ENCODE data around the gene HDGF. TPM values are rescaled to one million over a fixed set of nuclear protein-coding genes. Genes with fewer than 3 reads are reported as not detected.
"Not testable (repeated sequence)": the region's sequence is repeated elsewhere in the genome, so short reads cannot be mapped to it uniquely, and the experiment has no call there.

Gene HDGF
- total RNA-seq, 2 experiments from 2014 or later: 282 to 283 TPM

DNA sequence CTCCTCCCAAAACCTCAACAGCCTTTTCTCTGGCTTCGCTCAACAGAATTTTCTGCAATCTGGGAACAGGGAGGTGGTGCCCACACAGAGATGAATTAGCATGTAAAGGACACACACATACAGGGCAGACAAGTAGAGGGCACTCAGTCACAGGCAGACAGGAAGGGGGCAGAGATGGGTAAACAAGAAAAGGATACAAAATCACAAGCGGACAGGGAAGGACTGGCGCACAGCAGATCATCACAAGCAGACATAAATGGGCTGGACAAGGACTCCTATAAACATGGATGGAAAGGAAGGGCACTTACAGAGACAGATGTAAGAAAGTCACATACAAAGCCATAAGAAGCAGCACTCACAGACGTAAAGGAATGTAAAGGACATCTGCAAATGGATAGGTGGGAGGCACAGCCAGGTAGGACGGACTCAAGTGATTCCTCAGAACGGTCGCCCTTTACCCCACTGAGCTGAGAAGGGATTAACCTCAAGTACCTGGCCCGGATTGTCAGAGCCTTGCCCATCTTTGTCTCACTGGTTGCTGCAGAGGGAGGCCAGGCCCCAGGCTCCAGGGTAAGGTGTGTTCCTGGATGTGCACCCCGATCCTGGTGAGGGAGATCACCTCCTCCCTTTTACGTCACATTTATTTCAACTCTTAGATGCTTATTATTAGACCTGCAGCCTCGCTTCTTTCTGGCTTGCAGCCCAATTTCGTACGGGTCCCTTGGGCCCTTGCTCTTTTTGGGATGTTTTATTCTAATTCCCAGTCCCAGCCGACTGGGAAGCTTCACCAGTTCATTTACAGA is 15.0 kb upstream of the HDGF start:
- Mint-ChIP-seq H3K27me3 (ENCODE audit: low read depth) (no peaks in the 10 kb centered on the region), H3K36me3 (ENCODE audit: low read depth) (peaks cover 22% of the 10 kb centered on the region), H3K4me3 (no peak overlapping the region), H3K4me1 (ENCODE audit: low read depth) (peaks cover 36% of the 10 kb centered on the region), H3K9me3 (no peaks in the 10 kb centered on the region), H3K27ac (no peak overlapping the region)
- CTCF ChIA-PET: interaction anchor here (0.8 to 8.7 kb wide), 3 partner anchors 25 to 62 kb away, joined by 3 to 124 read pairs (median 3); partner anchors contain the start of genes ISG20L2, METTL25B and MRPL24
- intact Hi-C loops (cut with micrococcal nuclease): loop anchor here (1.0 to 2.0 kb wide), 10 partner anchors 15 to 428 kb away; partner anchors contain the start of genes CCT3, ETV3, HDGF and ISG20L2
- DNase-seq: peak; percentile 33

DNA sequence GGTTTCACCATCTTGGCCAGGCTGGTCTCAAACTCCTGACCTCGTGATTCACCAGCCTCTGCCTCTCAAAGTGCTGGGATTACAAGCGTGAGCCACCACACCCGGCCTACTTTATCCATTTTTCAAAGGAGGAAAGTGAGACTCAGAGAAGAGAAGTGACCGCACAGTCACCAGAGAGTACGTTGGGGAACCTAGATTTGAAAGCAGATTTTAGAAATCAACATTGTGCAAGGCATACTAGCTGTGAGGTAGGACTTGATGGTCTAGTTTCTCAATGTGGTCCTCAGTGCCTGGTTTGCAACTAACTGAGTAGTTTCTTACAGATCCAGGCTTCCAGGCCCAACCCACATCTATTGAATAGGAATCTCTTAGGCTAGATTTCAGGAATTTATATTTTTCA is 14.2 kb upstream of the HDGF start:
- H3K4me1 Mint-ChIP-seq (ENCODE audit: low read depth): peaks cover 28% of the 10 kb centered on the region
- intact Hi-C loops (cut with micrococcal nuclease): loop anchor here (2.0 kb wide), 2 partner anchors 373 to 427 kb away; partner anchors contain the start of genes CCT3, ETV3 and TSACC
- H3K36me3 Mint-ChIP-seq (ENCODE audit: low read depth): peaks cover 14% of the 10 kb centered on the region
- no peak for DNase-seq
- no peak overlapping the region for H3K27ac Mint-ChIP-seq
- H3K9me3 Mint-ChIP-seq: no peaks in the 10 kb centered on the region
- H3K4me3 Mint-ChIP-seq: no peak overlapping the region
- CTCF ChIA-PET: interaction anchor here (0.5 to 8.7 kb wide), 2 partner anchors 39 to 310 kb away, joined by 6 to 124 read pairs; partner anchors contain the start of genes ISG20L2 and METTL25B
- H3K27me3 Mint-ChIP-seq (ENCODE audit: low read depth): no peaks in the 10 kb centered on the region

DNA sequence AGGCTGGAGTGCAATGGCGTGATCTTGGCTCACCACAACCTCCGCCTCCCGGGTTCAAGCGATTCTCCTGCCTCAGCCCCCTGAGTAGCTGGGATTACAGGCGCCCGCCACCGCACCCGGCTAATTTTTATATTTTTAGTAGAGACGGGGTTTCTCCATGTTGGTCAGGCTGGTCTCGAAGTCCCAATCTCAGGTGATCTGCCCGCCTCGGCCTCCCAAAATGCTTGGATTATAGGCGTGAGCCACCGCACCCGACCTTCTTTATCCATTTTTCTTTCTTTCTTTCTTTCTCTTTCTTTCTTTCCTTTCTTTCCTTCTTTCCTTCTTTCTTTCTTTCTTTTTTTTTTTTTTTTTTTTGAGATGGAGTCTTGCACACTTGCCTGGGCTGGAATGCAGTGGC is 13.7 kb upstream of the HDGF start:
- CTCF ChIA-PET: interaction anchor here (8.7 kb wide), 1 partner anchor 38 kb away, joined by 124 read pairs; the partner anchor contains the start of genes ISG20L2 and METTL25B

DNA sequence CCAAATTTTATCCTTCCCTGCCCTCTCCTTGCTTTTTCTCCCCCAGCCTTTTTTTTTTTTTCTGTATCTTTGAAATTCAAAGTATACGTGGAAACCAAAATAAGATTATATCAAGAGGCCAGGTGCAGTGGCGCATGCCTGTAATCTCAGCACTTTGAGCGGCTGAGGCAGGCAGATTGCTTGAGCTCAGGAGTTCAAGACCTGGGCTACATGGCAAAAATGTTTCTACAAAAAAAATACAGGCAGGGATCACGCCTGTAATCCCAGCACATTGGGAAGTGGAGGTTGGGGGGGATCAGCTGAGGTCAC is 9.3 kb upstream of the HDGF start:
- no peak for DNase-seq
- intact Hi-C loops (cut with micrococcal nuclease): no loop called here
- Mint-ChIP-seq H3K4me3 (no peak overlapping the region), H3K27ac (no peak overlapping the region), H3K4me1 (ENCODE audit: low read depth) (no peaks in the 10 kb centered on the region), H3K27me3 (ENCODE audit: low read depth) (no peaks in the 10 kb centered on the region), H3K36me3 (ENCODE audit: low read depth) (no peaks in the 10 kb centered on the region), H3K9me3 (no peaks in the 10 kb centered on the region)
- CTCF ChIA-PET: interaction anchor here (0.8 to 1.5 kb wide), 3 partner anchors 9 to 34 kb away, joined by 3 to 7 read pairs (median 6); partner anchors contain the start of gene MRPL24

More for the DNA sequence above, 13.7 kb upstream of the HDGF start:
- H3K4me1 Mint-ChIP-seq (ENCODE audit: low read depth): peaks cover 23% of the 10 kb centered on the region
- H3K27me3 Mint-ChIP-seq (ENCODE audit: low read depth); H3K27ac Mint-ChIP-seq; H3K9me3 Mint-ChIP-seq; intact Hi-C loops (cut with micrococcal nuclease); H3K4me3 Mint-ChIP-seq; DNase-seq: not testable (repeated sequence)
- peaks cover 12% of the 10 kb centered on the region for H3K36me3 Mint-ChIP-seq (ENCODE audit: low read depth)

DNA sequence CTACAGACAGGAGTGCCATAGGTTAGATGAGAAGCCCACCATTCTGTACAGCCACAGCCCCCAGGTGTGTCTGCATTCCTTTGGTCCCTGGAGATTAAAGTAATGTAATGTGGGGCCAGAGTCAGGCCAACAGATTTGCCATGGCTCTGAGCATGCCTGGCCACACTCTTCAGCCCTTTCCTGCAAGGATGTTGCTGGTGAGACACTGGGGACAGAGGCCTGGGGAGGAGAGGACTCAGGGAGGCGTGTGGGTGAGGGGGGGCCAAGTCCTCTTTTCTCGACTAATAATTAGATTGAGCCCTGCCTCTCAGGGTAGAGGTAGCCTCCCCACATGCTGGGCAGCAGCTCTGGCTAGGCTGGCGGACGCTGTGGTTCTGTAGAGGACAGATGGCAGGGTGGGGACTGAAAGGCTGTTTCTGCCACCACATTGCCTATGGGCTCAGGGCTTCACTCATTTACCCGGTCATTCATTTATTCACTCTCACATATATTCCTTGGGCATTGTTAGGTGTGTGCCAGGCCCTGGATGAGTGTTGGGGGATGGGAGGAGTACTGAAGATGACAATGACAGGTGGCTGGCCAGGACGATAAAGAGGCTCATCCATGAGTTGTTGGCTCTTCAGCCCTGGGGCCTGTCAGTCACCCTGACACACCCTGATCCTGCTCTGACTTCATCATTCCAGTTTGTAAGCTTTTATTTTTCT is 8.8 kb upstream of the HDGF start:
- CTCF ChIA-PET: interaction anchor here (1.3 to 1.5 kb wide), 2 partner anchors 8 to 34 kb away, joined by 6 to 7 read pairs; no protein-coding TSS in a partner anchor
- Mint-ChIP-seq H3K27me3 (ENCODE audit: low read depth) (no peaks in the 10 kb centered on the region), H3K36me3 (ENCODE audit: low read depth) (no peaks in the 10 kb centered on the region), H3K4me3 (no peak overlapping the region), H3K4me1 (ENCODE audit: low read depth) (no peaks in the 10 kb centered on the region), H3K9me3 (no peaks in the 10 kb centered on the region), H3K27ac (no peak overlapping the region)
- intact Hi-C loops (cut with micrococcal nuclease): no loop called here
- no peak for DNase-seq

DNA sequence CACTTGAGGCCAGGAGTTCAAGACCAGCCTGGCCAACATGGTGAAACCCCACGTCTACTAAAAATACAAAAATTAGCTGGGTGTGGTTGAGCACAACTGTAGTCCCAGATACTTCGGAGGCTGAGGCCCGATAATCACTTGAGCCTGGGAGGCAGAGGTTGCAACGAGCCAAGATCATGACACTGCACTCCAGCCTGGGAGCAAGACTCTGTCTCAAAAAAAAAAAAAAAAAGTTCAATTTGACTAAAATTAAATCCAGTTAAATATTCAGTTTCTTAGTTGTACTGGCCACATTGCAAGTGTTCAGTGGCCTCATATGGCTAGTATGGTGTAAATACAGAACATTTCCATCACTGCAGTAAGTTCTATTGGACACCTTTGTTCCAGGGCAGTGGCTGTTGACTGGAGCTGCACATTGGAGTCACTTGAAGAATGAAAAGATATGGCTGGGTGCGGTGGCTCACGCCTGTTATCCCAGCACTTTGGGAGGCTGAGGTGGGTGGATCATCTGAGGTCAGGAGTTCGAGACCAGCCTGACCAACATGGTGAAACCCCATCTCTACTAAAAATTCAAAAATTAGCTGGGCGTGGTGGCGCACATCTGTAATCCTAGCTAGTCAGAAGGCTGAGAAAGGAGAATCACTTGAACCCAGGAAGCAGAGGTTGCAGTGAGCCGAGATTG is 6.2 kb upstream of the HDGF start:
- DNase-seq; H3K9me3 Mint-ChIP-seq; H3K27me3 Mint-ChIP-seq (ENCODE audit: low read depth); H3K27ac Mint-ChIP-seq; H3K4me3 Mint-ChIP-seq; H3K36me3 Mint-ChIP-seq (ENCODE audit: low read depth); H3K4me1 Mint-ChIP-seq (ENCODE audit: low read depth); intact Hi-C loops (cut with micrococcal nuclease): not testable (repeated sequence)
- CTCF ChIA-PET: interaction anchor here (0.6 to 2.1 kb wide), 2 partner anchors 15 to 68 kb away, joined by 3 to 7 read pairs; no protein-coding TSS in a partner anchor

DNA sequence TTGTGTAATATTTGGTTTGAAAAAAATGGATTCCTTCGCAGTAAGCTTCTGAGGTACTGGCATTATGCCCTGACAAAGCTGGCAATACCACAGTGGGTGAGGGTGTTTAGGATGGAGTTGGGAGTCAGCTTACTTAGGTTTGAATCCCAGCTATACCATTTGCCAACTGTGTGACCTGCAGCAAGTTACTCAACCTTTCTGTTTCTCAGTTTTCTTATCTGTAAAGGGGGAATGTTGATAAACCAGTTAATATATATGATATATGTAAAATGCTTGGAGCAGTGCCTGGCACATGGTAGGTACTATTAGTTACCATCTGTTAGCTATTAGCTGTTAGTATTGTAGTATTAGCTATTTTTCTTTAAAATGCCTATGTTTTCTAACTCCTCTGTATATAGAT is 4.9 kb upstream of the HDGF start:
- no peaks in the 10 kb centered on the region for H3K27me3 Mint-ChIP-seq (ENCODE audit: low read depth)
- H3K36me3 Mint-ChIP-seq (ENCODE audit: low read depth): no peaks in the 10 kb centered on the region
- H3K9me3 Mint-ChIP-seq: no peaks in the 10 kb centered on the region
- DNase-seq: no peak
- H3K27ac Mint-ChIP-seq: no peak overlapping the region
- CTCF ChIA-PET: interaction anchor here (0.5 to 2.1 kb wide), 10 partner anchors 9 to 288 kb away, joined by 3 to 9 read pairs (median 4); no protein-coding TSS in a partner anchor
- H3K4me3 Mint-ChIP-seq: no peak overlapping the region
- H3K4me1 Mint-ChIP-seq (ENCODE audit: low read depth): peaks cover 8% of the 10 kb centered on the region
- intact Hi-C loops (cut with micrococcal nuclease): no loop called here

DNA sequence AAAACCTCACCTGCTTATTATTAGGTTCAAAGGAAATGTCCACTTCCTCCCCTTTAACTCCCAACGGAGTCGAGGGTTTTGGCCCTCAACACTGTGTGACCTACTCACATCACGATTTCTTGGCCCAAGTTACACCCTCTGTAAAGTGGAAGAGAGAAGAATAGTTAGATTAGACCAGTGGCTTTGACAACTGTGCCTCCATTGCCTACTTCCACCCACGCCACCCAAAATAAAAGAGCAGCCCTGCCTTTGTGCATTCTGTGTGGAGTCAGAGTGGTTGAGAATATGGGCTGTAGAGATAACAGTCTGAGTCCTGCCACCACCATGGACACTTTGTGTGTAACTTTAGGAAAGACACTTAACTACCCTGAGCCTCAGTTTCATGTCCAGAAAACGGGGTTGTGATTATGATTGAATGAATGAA is 4.1 kb upstream of the HDGF start:
- CTCF ChIA-PET: interaction anchor here (1.0 to 2.1 kb wide), 4 partner anchors 49 to 104 kb away, joined by 3 to 7 read pairs (median 3); no protein-coding TSS in a partner anchor
- intact Hi-C loops (cut with micrococcal nuclease): no loop called here
- peaks cover 1% of the 10 kb centered on the region for H3K36me3 Mint-ChIP-seq (ENCODE audit: low read depth)
- H3K4me1 Mint-ChIP-seq (ENCODE audit: low read depth): peaks cover 8% of the 10 kb centered on the region
- H3K4me3 Mint-ChIP-seq: no peak overlapping the region
- no peak for DNase-seq
- no peaks in the 10 kb centered on the region for H3K27me3 Mint-ChIP-seq (ENCODE audit: low read depth)
- no peak overlapping the region for H3K27ac Mint-ChIP-seq
- no peaks in the 10 kb centered on the region for H3K9me3 Mint-ChIP-seq

DNA sequence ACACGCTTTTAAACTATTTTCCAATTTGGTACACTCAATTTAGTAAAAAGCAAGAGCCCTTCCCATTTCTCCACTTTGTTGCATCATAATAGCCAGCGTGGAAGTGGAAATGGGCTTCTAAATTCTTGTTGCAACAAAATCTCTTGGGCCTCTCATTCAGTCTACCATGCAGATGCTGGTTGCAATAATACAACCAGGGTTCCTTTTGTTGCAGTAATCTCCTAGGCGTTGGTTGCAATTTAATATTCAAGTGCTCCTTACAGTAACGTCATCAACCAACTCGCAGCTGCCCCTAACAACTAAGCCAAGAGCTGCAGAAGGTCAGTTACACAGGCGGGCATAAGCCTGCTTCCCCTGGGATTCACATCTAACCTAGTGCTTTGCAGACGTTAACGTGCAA is 2.7 kb upstream of the HDGF start:
- Mint-ChIP-seq H3K27me3 (ENCODE audit: low read depth) (no peaks in the 10 kb centered on the region), H3K9me3 (no peaks in the 10 kb centered on the region), H3K4me1 (ENCODE audit: low read depth) (peaks cover 9% of the 10 kb centered on the region), H3K4me3 (no peak overlapping the region), H3K27ac (no peak overlapping the region), H3K36me3 (ENCODE audit: low read depth) (peaks cover 14% of the 10 kb centered on the region)
- intact Hi-C loops (cut with micrococcal nuclease): no loop called here
- CTCF ChIA-PET: no interaction called here
- no peak for DNase-seq

DNA sequence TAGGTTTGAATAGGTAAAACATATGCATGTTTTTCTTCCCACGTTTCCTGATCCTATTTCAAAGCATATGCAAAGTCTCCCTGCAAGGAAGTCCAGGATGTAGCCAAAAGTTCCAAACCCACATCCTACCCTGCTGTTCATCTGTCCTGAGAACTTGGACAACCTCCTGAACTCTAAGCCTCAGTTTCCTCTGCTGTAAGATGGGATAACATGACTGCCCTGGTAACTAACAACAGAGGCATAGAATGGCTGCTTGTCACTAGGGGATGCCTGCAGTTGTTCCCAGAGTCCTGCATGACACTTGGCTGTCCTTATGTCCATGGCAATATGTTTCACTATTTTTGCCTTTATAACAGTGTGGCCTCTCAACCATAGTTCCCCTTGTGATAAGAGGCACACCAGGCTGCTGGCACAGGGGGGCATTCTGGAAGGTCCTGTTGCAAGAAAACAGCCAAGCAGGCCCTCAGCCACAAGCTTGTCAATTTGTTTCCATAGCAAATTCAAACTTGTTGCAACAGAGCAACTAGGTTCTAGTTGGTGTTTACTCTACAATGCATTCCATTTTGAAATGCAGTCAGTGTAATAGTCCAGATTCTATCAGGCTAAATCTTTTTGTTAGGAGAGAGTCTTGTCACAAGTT is 1.5 kb upstream of the HDGF start:
- CTCF ChIA-PET: interaction anchor here (1.2 to 4.0 kb wide), 3 partner anchors 8 to 25 kb away, joined by 5 to 48 read pairs (median 6); partner anchors contain the start of genes ISG20L2, METTL25B and MRPL24
- H3K27me3 Mint-ChIP-seq (ENCODE audit: low read depth): no peaks in the 10 kb centered on the region
- DNase-seq: no peak
- H3K4me3 Mint-ChIP-seq: peak overlapping the region; percentile 86
- peaks cover 26% of the 10 kb centered on the region for H3K36me3 Mint-ChIP-seq (ENCODE audit: low read depth)
- H3K4me1 Mint-ChIP-seq (ENCODE audit: low read depth): peaks cover 20% of the 10 kb centered on the region
- intact Hi-C loops (cut with micrococcal nuclease): no loop called here
- no peak overlapping the region for H3K27ac Mint-ChIP-seq
- no peaks in the 10 kb centered on the region for H3K9me3 Mint-ChIP-seq

DNA sequence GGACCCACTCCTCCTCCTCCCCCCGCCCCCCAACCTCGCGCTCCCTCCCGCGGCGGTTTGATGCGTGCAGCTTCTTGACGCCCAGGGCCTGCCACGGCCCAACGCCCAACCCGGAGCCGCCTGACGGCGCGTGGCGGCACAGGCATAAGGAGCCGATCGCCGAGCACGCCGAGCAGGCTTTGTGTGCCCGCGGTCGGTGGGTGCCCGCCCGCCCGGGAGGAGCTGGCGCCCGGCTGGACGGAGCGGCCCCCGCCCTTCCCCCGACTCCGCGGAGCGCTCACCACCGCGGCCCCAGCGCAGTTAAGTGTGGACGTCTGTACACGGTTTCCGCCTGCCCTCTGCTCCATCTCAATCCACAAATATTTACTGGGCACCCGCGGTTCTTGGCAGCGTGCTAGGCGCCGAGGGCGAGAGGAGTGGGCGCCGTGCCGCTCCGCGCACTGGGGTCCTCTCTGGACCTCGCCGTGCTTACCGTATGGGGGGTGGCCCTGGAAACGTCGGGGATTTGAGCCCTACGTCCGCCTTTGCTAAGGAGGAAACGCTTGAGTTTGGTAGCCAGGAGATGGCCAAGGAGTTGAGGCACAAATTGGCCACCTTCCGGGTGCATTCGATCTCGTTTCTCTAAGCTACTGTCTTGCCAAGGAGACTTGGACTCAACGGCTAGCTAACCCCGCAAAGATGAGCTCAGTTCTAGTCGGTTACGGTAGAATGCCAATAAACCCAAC is 444 bp upstream of the HDGF start:
- peak; percentile 98 for DNase-seq
- H3K36me3 Mint-ChIP-seq (ENCODE audit: low read depth): peaks cover 29% of the 10 kb centered on the region
- no peaks in the 10 kb centered on the region for H3K27me3 Mint-ChIP-seq (ENCODE audit: low read depth)
- peak overlapping the region; percentile 86 for H3K4me3 Mint-ChIP-seq
- CTCF ChIA-PET: interaction anchor here (1.2 to 4.0 kb wide), 3 partner anchors 9 to 24 kb away, joined by 5 to 48 read pairs (median 6); partner anchors contain the start of genes ISG20L2, METTL25B and MRPL24
- H3K9me3 Mint-ChIP-seq: no peaks in the 10 kb centered on the region
- intact Hi-C loops (cut with micrococcal nuclease): loop anchor here (1.0 kb wide), 4 partner anchors 11 to 64 kb away; partner anchors contain the start of genes ISG20L2, METTL25B, MRPL24 and PRCC
- peak overlapping the region; percentile 88 for H3K27ac Mint-ChIP-seq
- H3K4me1 Mint-ChIP-seq (ENCODE audit: low read depth): peaks cover 28% of the 10 kb centered on the region
